Measurements from ENCODE around the gene SEMA4A. TPM values are rescaled to one million over a fixed set of nuclear protein-coding genes. Genes with fewer than 3 reads are reported as not detected.

The SEMA4A gene
- total RNA-seq, 1 donor from 2014 or later = 1.4 TPM

GRCh38 chr1:156150333-156151011 lies 2.9 kb upstream of the SEMA4A start:
- DNase-seq (no peak), ATAC-seq (ENCODE audit: poor library complexity) (no peak)
- intact Hi-C loops (cut with DNase I) = loop anchor here (5.0 kb wide), 1 partner anchor 72 kb away; no protein-coding TSS in a partner anchor

GRCh38 chr1:156151093-156151688 lies 2.2 kb upstream of the SEMA4A start:
- ATAC-seq (ENCODE audit: poor library complexity) (no peak), DNase-seq (no peak)
- intact Hi-C loops (cut with DNase I) = loop anchor here (5.0 kb wide), 1 partner anchor 71 kb away; no protein-coding TSS in a partner anchor

- intact Hi-C loops (cut with DNase I) = loop anchor here (5.0 kb wide), 1 partner anchor 70 kb away; no protein-coding TSS in a partner anchor
- ATAC-seq (ENCODE audit: poor library complexity) = no peak
- DNase-seq = no peak
Observed at GRCh38 chr1:156152628-156153027, 757 bp upstream of the SEMA4A start.

- intact Hi-C loops (cut with DNase I) = loop anchor here (5.0 kb wide), 1 partner anchor 68 kb away; no protein-coding TSS in a partner anchor
- DNase-seq (peak; percentile 72), ATAC-seq (ENCODE audit: poor library complexity) (peak; percentile 58)
Observed at GRCh38 chr1:156154317-156154749, 948 bp downstream of the SEMA4A start.

GRCh38 chr1:156155756-156156510 lies 2.5 kb downstream of the SEMA4A start:
- no peak for ATAC-seq (ENCODE audit: poor library complexity)
- no peak for DNase-seq
- intact Hi-C loops (cut with DNase I) = no loop called here

- intact Hi-C loops (cut with DNase I) = no loop called here
- DNase-seq = no peak
- ATAC-seq (ENCODE audit: poor library complexity) = no peak
Observed at GRCh38 chr1:156157506-156157905, 4.1 kb downstream of the SEMA4A start.

- intact Hi-C loops (cut with DNase I) = no loop called here
- no peak for ATAC-seq (ENCODE audit: poor library complexity)
- DNase-seq = no peak
Observed at GRCh38 chr1:156157966-156158365, 4.6 kb downstream of the SEMA4A start.

- intact Hi-C loops (cut with DNase I) = no loop called here
- DNase-seq (peak; percentile 53), ATAC-seq (ENCODE audit: poor library complexity) (peak; percentile 36)
Observed at GRCh38 chr1:156160000-156160742, 6.8 kb downstream of the SEMA4A start.

- ATAC-seq (ENCODE audit: poor library complexity) (peak; percentile 87), DNase-seq (peak; percentile 90)
- intact Hi-C loops (cut with DNase I) = no loop called here
Observed at GRCh38 chr1:156160743-156161171, 7.4 kb downstream of the SEMA4A start.

- intact Hi-C loops (cut with DNase I) = no loop called here
- ATAC-seq (ENCODE audit: poor library complexity) (peak; percentile 69), DNase-seq (peak; percentile 67)
Observed at GRCh38 chr1:156162430-156163037, 9.1 kb downstream of the SEMA4A start.

GRCh38 chr1:156163712-156164111 lies 10.3 kb downstream of the SEMA4A start:
- no peak for ATAC-seq (ENCODE audit: poor library complexity)

GRCh38 chr1:156164125-156164831 lies 10.9 kb downstream of the SEMA4A start:
- intact Hi-C loops (cut with DNase I) = no loop called here
- no peak for DNase-seq
- no peak for ATAC-seq (ENCODE audit: poor library complexity)

More at GRCh38 chr1:156163712-156164111, 10.3 kb downstream of the SEMA4A start:
- intact Hi-C loops (cut with DNase I) = no loop called here
- no peak for DNase-seq

- ATAC-seq (ENCODE audit: poor library complexity) (no peak), DNase-seq (no peak)
Observed at GRCh38 chr1:156165083-156165482, 11.7 kb downstream of the SEMA4A start.

GRCh38 chr1:156167536-156167935 lies 14.2 kb downstream of the SEMA4A start:
- DNase-seq (no peak), ATAC-seq (ENCODE audit: poor library complexity) (no peak)
- intact Hi-C loops (cut with DNase I) = no loop called here

More at GRCh38 chr1:156165083-156165482, 11.7 kb downstream of the SEMA4A start:
- intact Hi-C loops (cut with DNase I) = no loop called here

- DNase-seq = no peak
- no peak for ATAC-seq (ENCODE audit: poor library complexity)
Observed at GRCh38 chr1:156172696-156173470, 19.5 kb downstream of the SEMA4A start.

GRCh38 chr1:156176610-156177210 lies 23.3 kb downstream of the SEMA4A start:
- no peak for DNase-seq
- intact Hi-C loops (cut with DNase I) = no loop called here
- no peak for ATAC-seq (ENCODE audit: poor library complexity)

More at GRCh38 chr1:156172696-156173470, 19.5 kb downstream of the SEMA4A start:
- intact Hi-C loops (cut with DNase I) = no loop called here

Measured in Right ventricle myocardium superior (tissue), 1 donor.